ENCODE measurements around the gene NCR2. TPM values are rescaled to one million over a fixed set of nuclear protein-coding genes. Genes with fewer than 3 reads are reported as not detected.

The NCR2 gene
- total RNA-seq, 2 donors from 2014 or later = not detected

DNA sequence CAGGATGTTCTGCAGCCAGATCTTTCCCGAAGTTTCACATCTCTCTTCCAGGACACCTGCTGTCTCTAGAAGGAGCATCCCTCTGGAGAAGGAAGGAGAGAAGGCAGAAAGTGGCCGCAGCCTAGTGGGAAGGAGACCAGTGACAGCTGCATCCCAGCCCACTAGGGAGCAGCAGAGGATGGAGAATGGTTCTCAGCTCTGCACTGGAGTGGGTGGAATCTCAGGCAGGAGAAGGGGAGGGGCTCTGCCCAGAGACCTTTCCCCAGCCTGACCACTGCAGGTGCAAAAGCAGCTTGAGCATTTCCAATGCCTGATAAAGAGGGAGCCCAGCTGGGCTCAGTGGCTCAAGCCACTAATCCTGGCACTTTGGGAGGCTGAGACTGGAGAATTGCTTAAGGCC is 32.3 kb downstream of the NCR2 start:
- H3K4me1 ChIP-seq (ENCODE audit: control insufficient read depth, insufficient read depth, low read length) = no peaks in the 10 kb centered on the region
- 18% methylated on average over 2 of the region's 2 CpGs; no CpG with 5 or more reads in 1 of the 2 experiments for WGBS, 2 experiments (ENCODE audit: insufficient coverage in 1 of 2, insufficient read length in 1 of 2)
- Mint-ChIP-seq H3K27ac (no peak overlapping the region), H3K4me1 (peaks cover 15% of the 10 kb centered on the region), H3K9me3 (no peaks in the 10 kb centered on the region), H3K27me3 (ENCODE audit: insufficient read depth) (peaks cover 83% of the 10 kb centered on the region), H3K36me3 (ENCODE audit: low read depth) (no peaks in the 10 kb centered on the region), H3K4me3 (no peak overlapping the region)
- H3K27ac ChIP-seq (ENCODE audit: low read depth, low read length) = no peak overlapping the region
- no peak overlapping the region for H3K4me3 ChIP-seq (ENCODE audit: low read length)
- DNase-seq = peak; percentile 93
- peaks cover 67% of the 10 kb centered on the region for H3K27me3 ChIP-seq (ENCODE audit: control insufficient read depth, insufficient read depth, low read length, poor library complexity, severe bottlenecking)
- H3K9me3 ChIP-seq (ENCODE audit: control insufficient read depth, low read length) = no peaks in the 10 kb centered on the region
- H3K9ac ChIP-seq (ENCODE audit: extremely low read depth, low read length, poor library complexity, severe bottlenecking) = no peak overlapping the region
- H3K36me3 ChIP-seq (ENCODE audit: control insufficient read depth, insufficient read depth, low read length) = no peaks in the 10 kb centered on the region
- TF ChIP-seq, protein P1, sequence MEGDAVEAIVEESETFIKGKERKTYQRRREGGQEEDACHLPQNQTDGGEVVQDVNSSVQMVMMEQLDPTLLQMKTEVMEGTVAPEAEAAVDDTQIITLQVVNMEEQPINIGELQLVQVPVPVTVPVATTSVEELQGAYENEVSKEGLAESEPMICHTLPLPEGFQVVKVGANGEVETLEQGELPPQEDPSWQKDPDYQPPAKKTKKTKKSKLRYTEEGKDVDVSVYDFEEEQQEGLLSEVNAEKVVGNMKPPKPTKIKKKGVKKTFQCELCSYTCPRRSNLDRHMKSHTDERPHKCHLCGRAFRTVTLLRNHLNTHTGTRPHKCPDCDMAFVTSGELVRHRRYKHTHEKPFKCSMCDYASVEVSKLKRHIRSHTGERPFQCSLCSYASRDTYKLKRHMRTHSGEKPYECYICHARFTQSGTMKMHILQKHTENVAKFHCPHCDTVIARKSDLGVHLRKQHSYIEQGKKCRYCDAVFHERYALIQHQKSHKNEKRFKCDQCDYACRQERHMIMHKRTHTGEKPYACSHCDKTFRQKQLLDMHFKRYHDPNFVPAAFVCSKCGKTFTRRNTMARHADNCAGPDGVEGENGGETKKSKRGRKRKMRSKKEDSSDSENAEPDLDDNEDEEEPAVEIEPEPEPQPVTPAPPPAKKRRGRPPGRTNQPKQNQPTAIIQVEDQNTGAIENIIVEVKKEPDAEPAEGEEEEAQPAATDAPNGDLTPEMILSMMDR (conservative IDR thresholded peaks at IDR 0.05) = peak; percentile 90

DNA sequence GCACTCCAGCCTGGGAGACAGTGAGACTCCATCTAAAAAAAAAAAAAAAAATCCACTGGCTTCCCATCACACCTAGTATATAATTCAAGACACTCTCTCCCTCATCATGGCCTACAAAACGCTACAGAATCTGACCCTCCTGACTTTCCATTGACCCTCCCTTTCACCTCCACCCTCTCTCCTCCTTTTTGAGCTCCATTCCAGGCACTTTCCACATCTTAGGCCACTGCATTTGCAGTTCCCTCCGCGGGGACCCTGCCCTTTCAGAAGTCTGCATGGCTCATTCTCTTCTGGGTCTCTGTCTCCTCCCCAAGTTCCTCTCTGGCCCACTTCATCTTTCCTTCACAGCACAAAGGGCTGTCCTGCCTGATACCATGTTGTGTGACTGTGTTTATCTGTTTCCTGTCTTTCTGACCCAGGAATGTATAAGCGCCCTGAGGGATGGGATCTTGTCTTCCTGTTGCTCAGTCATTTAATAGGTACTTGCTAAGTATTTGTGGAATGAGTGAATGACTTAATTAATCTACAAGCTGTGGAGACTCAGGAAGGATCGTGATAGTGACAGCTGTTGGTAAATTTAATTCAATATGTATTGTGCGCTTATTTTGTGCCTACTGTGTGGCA is 35.2 kb downstream of the NCR2 start:
- Mint-ChIP-seq H3K4me1 (peaks cover 33% of the 10 kb centered on the region), H3K27me3 (ENCODE audit: insufficient read depth) (peaks cover 94% of the 10 kb centered on the region), H3K36me3 (ENCODE audit: low read depth) (no peaks in the 10 kb centered on the region), H3K4me3 (no peak overlapping the region), H3K27ac (no peak overlapping the region), H3K9me3 (no peaks in the 10 kb centered on the region)
- Histone ChIP-seq H3K27ac (ENCODE audit: low read depth, low read length) (no peak overlapping the region), H3K9me3 (ENCODE audit: control insufficient read depth, low read length) (no peaks in the 10 kb centered on the region), H3K36me3 (ENCODE audit: control insufficient read depth, insufficient read depth, low read length) (no peaks in the 10 kb centered on the region), H3K4me3 (ENCODE audit: low read length) (no peak overlapping the region), H3K4me1 (ENCODE audit: control insufficient read depth, insufficient read depth, low read length) (no peaks in the 10 kb centered on the region), H3K27me3 (ENCODE audit: control insufficient read depth, insufficient read depth, low read length, poor library complexity, severe bottlenecking) (peaks cover 87% of the 10 kb centered on the region), H3K9ac (ENCODE audit: extremely low read depth, low read length, poor library complexity, severe bottlenecking) (no peak overlapping the region)
- WGBS, 2 experiments (ENCODE audit: insufficient coverage in 1 of 2, insufficient read length in 1 of 2) = 14 to 28% methylated on average over 5 to 6 of the region's 6 CpGs
- TF ChIP-seq, protein P1 (conservative IDR thresholded peaks at IDR 0.05) = no peak
- DNase-seq = no peak

DNA sequence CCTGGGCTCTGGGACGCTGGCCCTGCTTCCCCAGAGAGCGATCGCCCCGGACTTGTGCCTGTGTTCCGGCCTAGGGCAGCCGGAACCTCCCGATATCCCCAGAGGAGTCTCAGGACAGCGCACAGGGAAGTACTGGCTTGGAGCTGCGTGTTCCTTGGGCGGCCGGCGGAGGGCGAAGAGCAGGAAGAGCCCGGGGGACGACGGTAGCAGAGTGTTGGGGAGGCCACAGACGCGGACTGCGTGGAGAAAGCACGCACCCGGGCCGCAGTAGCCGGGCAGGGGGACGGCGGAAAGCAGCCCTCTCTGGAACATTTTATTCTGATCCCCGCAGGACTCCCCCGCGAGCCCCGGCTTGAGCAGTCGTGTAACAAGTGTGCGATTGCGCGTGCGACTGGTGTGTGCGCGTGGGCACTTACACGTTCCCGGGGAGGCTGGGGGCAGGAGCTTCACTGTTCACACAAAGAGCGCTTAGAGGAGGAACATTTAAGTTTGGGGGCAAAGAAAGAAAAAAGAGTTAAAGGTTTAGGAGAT is 36.1 kb downstream of the NCR2 start:
- DNase-seq = peak; percentile 88
- Histone ChIP-seq H3K4me3 (ENCODE audit: low read length) (peak overlapping the region; percentile 74), H3K27me3 (ENCODE audit: control insufficient read depth, insufficient read depth, low read length, poor library complexity, severe bottlenecking) (peaks cover 87% of the 10 kb centered on the region), H3K9ac (ENCODE audit: extremely low read depth, low read length, poor library complexity, severe bottlenecking) (no peak overlapping the region), H3K27ac (ENCODE audit: low read depth, low read length) (no peak overlapping the region), H3K36me3 (ENCODE audit: control insufficient read depth, insufficient read depth, low read length) (no peaks in the 10 kb centered on the region), H3K4me1 (ENCODE audit: control insufficient read depth, insufficient read depth, low read length) (no peaks in the 10 kb centered on the region), H3K9me3 (ENCODE audit: control insufficient read depth, low read length) (no peaks in the 10 kb centered on the region)
- Mint-ChIP-seq H3K27me3 (ENCODE audit: insufficient read depth) (peaks cover 94% of the 10 kb centered on the region), H3K36me3 (ENCODE audit: low read depth) (no peaks in the 10 kb centered on the region), H3K4me1 (peaks cover 37% of the 10 kb centered on the region), H3K4me3 (peak overlapping the region; percentile 39), H3K9me3 (no peaks in the 10 kb centered on the region), H3K27ac (no peak overlapping the region)
- TF ChIP-seq, protein P1 (conservative IDR thresholded peaks at IDR 0.05) = peak; percentile 71
- 3 to 4% methylated on average over 28 to 39 of the region's 39 CpGs for WGBS, 2 experiments (ENCODE audit: insufficient coverage in 1 of 2, insufficient read length in 1 of 2)
